OCI-LY3 (cell line): ENCODE data around the gene SLC10A3.

Experiments used
- EZH2phosphoT487 ChIP-seq: fragments of 200-600 bp; shearing (Covaris generic); IDR thresholded peaks from 2 replicates; pipeline ENCODE4 v1.6.1; 2018; ENCODE audit warnings: antibody characterized with exemption, mixed run types, low read depth
- TF ChIP-seq, protein P1 (sequence below): fragments of 200-600, 300-600 bp; sonication (generic); IDR thresholded peaks from 2 replicates; pipeline ENCODE4 v1.5.1; 2014; ENCODE audit warnings: antibody characterized with exemption, low read length, low read depth

DNA sequence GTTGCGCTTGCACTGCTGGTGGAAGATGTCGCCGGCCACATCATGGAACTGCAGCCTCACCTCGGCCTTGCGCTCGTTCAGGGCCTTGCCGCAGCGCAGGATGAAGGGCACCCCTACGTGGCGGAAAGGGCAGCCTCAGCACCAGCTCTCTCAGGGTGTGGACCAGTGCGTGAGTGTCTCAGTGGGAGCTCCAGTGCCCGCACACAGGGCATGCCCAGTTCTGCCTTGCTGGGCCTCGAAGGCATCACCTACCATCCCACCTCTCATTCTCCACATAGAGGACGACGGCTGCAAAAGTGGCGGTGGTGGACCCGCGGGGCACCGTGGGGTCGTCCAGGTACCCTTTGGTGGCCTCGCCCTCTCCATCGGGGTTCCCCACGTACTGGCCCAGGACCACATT lies 42.3 kb upstream of the SLC10A3 start:
- TF ChIP-seq, protein P1, sequence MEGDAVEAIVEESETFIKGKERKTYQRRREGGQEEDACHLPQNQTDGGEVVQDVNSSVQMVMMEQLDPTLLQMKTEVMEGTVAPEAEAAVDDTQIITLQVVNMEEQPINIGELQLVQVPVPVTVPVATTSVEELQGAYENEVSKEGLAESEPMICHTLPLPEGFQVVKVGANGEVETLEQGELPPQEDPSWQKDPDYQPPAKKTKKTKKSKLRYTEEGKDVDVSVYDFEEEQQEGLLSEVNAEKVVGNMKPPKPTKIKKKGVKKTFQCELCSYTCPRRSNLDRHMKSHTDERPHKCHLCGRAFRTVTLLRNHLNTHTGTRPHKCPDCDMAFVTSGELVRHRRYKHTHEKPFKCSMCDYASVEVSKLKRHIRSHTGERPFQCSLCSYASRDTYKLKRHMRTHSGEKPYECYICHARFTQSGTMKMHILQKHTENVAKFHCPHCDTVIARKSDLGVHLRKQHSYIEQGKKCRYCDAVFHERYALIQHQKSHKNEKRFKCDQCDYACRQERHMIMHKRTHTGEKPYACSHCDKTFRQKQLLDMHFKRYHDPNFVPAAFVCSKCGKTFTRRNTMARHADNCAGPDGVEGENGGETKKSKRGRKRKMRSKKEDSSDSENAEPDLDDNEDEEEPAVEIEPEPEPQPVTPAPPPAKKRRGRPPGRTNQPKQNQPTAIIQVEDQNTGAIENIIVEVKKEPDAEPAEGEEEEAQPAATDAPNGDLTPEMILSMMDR: no peak
- TF ChIP-seq EZH2phosphoT487: no peak
